ENCODE data around the gene ATP4B.

The ATP4B gene

DNA sequence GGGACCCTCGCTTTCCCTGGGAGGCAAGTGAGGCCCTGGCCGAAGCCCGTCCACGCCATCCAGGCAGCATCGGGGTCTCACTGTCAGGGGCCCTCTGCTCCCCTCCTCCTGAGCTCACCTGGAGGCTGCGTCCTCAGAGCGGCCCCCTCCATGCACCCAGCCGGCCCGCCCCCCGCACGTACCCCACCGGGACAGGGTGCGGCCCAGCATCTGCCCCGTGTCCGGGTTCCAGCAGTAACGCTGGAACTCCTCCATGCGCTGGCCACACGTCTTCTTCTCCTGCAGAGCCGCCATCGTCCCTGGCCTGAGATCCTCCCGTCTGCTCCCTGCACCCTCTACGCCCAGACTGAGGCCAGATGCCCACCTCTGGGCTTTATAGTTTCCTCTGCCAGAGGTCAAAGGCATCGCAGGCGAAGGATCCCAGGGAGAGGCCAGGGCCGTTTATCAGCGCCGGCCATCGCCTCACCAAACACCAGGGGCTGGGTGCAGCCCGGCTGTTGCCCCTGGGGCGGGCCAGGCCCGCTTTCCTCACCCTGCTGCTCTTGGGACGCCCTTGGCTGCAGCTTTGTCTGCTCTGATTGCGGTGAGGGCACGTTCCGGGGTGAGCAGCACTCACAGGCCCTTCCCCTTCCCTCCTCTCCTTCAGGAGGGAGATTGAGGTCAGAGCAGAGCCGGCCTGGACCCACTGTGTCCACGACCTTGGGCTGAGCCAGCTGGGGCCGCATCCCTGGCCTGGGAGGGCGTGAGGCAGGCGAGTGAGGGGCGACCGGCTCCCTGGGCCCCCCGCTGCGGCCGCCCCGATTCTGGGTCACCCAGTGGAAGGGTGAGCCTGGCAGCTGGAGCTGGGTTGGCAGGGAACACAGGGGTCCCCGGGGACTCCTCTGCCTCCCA lies at the start of gene ATP4B:
ATP4B (minus strand) TSS at position 348 of the 891 bp plus-strand sequence; CDS start at position 294, 54 bp downstream.
- DNase-seq (ENCODE audit: low read depth in 2 of 2): no peak

- no peak for DNase-seq (ENCODE audit: low read depth in 2 of 2)
Observed at GRCh38 chr13:113672002-113672651, 14.1 kb upstream of the ATP4B start.

DNA sequence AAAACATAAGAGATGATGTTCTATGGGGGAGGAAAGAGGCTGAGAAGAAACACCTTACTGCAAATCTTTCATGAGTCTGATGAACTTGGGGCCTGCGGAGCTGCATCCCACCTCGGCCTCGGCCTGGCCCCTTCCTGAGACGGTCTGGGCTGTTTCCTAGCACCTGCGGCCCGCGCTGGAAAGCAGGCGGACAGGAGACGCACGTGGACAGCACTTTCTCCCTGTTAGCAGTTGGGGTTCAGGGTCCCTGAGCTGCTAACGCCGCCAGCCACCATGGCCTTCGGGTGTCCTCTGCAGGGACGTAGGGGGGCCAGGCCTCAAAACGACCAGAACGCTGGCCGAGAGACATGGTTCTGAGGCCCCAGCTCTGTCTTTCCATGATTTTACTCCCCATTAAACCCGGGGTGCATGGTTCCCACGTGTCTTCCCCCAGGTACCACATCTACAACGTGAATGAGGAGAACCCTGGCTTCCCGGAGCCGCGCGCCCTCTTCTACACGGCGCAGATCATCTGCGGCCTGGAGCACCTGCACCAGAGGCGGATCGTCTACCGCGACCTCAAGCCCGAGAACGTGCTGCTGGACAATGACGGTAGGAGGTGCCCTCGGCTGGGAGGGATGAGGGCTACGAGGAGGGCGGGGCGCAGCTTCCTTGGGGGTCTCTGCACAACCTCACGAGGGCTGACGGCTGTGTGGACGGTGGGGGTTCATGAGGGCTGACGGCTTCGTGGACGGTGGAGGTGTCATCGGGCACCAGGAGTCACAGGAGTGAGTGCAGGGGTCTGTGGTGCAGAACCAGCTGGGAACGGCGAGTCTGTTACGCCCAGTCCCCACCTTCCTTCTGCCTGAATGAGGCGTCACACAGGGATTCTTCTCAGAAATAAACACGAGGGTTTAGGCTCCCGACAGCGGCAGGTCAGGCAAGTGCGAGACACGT lies 13.3 kb upstream of the ATP4B start:
- DNase-seq (ENCODE audit: low read depth in 2 of 2): no peak

- no peak for DNase-seq (ENCODE audit: low read depth in 2 of 2)
Observed at GRCh38 chr13:113670541-113670940, 12.5 kb upstream of the ATP4B start.

GRCh38 chr13:113669755-113670341 lies 11.8 kb upstream of the ATP4B start:
- no peak for DNase-seq (ENCODE audit: low read depth in 2 of 2)

DNA sequence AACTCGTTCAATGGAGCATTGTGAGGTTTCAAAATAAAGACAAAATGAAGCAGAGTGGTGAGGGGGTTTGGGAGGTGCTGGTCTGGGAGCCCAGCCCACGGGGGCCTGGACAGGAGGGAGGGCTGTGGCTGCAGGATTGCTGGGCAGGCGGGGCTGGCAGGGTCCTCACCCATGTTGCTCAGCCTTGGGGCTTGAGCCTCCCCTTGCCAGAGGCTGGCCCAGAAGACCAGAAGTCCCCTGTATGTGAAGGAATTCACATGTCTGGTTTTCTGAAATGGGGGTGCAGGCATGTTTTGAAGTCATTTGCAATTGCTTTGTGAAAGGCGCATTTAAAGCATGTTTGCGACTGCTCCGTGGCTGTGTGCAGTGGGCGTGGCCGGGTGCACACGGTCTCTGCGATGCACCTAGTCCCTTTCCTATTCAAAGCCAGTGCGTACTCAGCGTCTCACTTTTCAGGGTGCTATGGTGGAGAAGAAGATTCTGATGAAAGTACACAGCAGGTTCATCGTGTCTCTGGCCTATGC lies 11.3 kb upstream of the ATP4B start:
- no peak for DNase-seq (ENCODE audit: low read depth in 2 of 2)

GRCh38 chr13:113668491-113668971 lies 10.5 kb upstream of the ATP4B start:
- no peak for DNase-seq (ENCODE audit: low read depth in 2 of 2)

- DNase-seq (ENCODE audit: low read depth in 2 of 2): no peak
Observed at GRCh38 chr13:113667771-113668490, 9.9 kb upstream of the ATP4B start.

GRCh38 chr13:113666951-113667701 lies 9.1 kb upstream of the ATP4B start, which contains the start of gene GRK1:
GRK1 (plus strand) TSS chr13:113667219; CDS start chr13:113667387, 168 bp downstream.
- DNase-seq (ENCODE audit: low read depth in 2 of 2): no peak

- no peak for DNase-seq (ENCODE audit: low read depth in 2 of 2)
Observed at GRCh38 chr13:113666329-113666670, 8.3 kb upstream of the ATP4B start.

DNA sequence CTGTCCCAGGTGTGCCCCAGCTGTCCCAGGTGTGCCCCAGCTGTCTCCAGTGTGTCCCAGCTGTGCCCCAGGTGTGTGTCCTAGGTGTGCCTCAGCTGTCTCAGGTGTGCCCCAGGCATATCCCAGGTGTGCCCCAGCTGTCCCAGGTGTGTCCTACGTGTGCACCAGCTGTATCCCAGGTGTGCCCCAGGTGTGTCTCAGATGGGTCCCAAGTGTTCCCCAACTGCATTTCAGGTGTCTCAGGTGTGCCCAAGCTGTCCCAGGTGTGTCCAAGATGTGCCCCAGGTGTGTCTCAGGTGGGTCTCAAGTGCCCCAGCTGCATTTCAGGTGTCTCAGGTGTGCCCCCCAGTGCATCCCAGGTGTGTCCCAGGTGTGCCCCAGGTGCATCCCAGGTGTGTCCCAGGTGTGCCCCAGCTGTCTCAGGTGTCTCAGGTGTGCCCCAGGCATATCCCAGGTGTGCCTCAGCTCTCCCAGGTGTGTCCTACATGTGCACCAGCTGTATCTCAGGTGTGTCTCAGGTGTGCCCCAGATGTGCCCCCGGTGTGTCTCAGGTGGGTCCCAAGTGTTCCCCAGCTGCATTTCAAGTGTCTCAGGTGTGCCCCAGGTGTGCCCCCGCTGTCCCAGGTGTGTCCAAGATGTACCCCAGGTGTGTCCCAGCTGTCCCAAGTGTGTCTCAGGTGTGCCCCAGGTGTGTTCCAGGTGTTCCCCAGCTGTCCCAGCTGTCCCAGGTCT lies 7.8 kb upstream of the ATP4B start:
- DNase-seq (ENCODE audit: low read depth in 2 of 2): no peak

DNA sequence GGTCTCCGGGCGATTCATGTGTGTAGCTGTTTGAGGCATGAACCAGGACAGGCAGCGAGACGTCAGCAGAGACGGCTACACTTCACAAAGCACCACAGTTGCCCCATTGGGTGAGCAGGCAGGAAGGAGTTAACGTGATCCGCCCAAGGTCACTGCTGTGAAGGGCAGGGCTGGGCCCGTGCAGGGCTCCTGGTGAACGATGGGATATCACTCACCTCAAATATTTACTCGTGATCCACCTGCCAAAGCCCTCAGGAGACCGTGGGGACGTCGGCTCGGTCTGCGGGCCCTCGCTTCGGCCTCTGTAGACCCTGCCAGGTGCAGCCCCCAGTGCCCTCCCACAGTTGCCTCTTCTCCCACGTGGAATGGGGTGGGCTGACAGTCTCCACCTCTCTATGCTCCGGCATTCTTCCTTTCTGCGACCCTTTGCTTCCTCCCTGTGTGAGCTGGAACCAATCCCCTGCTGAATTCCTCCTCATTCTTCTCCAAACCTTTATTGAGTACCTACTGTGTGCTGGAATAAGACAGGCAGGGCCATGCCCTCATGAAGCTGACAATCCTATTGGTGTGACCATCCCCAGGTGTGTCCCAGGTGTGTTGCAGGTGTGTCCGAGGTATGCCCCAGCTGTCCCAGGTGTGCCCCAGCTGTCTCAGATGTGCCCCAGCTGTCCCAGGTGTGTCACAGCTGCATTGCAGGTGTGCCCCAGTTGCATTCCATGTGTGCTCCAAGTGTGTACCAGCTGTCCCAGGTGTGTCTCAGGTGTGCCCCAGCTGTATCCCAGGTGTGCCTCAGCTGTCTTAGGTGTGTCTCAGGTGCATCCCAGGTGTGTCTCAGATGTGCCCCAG lies 7.0 kb upstream of the ATP4B start:
- DNase-seq (ENCODE audit: low read depth in 2 of 2): no peak

DNA sequence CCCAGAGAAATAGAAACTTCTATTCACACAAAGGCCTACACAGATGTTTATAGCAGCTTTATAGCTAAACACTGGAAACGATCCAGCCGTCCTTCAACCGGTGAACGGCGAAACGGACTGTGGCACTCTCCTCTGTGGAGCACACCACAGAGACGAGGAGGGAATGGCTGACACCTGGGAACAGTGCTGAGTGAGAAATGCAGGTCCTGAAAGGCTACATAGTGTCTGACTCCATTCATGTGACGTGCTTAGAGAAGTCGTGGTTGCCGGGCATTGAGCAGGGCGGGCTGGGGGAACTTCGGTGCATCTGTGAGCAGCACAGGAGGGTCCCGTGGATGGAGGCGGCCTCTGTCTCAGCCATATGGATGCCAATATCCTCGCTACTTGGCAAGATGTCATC lies 5.9 kb upstream of the ATP4B start:
- no peak for DNase-seq (ENCODE audit: low read depth in 2 of 2)

- DNase-seq (ENCODE audit: low read depth in 2 of 2): no peak
Observed at GRCh38 chr13:113661509-113661908, 3.5 kb upstream of the ATP4B start.

DNA sequence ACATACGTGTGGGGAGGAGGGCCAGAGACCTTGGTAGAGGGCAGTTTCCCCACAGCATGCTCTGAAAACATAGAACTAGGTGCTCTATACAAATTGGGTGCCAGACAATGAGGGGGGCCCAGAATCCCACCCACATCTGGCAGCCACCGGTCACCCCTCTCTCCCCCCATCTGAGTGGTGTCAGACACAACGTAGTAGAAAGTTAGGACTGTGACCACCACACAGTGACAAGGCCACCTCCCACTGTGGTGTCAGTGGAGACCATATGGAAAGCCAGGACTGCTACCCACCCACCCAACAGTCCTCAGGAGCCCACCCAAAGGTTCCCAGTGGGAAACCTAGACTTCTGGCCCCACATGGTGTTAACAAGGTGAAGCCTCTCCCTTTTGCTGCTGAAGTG lies 2.1 kb upstream of the ATP4B start:
- no peak for DNase-seq (ENCODE audit: low read depth in 2 of 2)

DNA sequence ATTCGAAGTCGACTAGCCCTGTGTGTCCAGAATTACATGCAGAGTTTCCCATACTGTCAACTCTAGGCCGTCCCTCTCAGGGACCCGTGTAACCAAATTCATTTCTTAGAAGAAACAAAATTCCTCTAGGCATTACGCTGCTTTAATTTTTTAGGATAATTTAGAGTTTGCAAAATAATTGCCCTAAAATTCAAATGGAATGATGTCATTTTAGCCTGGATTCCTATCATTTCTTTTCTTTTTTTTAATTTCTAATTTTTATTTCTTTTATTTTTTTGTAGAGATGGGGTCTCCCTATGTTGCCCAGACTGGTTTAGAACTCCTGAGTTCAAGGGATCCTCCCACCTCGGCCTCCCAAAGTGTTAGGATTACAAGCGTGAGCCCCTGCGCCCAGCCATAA lies 1.3 kb upstream of the ATP4B start:
- no peak for DNase-seq (ENCODE audit: low read depth in 2 of 2)

DNA sequence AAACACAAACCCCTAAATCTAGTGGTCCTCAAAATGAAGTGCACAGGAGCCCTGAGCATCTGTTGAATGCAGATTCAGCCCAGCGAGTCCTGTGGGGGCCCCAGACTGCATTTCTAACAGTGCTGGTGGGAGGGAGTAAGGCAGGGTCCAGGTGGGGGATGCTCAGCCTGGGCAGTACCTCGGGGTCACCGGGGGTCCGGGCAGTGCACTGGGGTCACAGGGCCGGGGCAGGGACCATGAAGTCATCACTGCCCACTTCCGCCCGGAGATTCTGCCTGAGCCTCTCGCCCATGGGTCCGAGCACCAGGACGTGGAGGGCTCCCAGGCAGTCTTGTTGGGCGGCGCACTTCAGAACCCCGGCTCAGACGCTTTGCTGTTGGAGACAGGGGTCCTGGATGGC lies 838 bp upstream of the ATP4B start:
- DNase-seq (ENCODE audit: low read depth in 2 of 2): no peak
